22Rv1 (cell line): ENCODE measurements around the gene PBX3.

ENCODE experiments used
- ZFX ChIP-seq: fragments of 450-650 bp; IDR thresholded peaks from 2 replicates; pipeline ENCODE4 v1.6.1; 2017; ENCODE audit warnings: antibody characterized with exemption, borderline replicate concordance
- TF ChIP-seq, protein P1 (sequence below): fragments of 450-650 bp; IDR thresholded peaks from 2 replicates; pipeline ENCODE4 v1.5.1; 2017; ENCODE audit warnings: mild to moderate bottlenecking

DNA sequence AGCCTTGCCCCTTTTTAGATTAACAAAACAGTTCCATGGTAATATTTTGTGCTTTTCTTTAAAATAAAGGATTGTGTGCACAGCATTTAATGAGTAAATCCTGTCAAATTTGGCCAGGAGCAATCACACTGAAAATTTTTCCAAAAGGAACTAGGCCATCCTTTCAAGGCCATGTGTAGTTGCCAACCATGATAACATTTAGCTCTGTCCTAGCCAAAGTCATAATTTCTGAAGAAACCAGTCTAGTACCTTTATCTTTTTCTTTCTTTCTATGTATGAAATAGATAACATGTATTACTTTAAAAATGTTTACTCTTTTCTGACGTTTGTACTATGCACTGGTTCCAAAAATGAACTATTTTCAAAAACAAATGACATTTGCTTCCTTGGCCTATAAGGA is 143.7 kb downstream of the PBX3 start:
- TF ChIP-seq, protein P1, sequence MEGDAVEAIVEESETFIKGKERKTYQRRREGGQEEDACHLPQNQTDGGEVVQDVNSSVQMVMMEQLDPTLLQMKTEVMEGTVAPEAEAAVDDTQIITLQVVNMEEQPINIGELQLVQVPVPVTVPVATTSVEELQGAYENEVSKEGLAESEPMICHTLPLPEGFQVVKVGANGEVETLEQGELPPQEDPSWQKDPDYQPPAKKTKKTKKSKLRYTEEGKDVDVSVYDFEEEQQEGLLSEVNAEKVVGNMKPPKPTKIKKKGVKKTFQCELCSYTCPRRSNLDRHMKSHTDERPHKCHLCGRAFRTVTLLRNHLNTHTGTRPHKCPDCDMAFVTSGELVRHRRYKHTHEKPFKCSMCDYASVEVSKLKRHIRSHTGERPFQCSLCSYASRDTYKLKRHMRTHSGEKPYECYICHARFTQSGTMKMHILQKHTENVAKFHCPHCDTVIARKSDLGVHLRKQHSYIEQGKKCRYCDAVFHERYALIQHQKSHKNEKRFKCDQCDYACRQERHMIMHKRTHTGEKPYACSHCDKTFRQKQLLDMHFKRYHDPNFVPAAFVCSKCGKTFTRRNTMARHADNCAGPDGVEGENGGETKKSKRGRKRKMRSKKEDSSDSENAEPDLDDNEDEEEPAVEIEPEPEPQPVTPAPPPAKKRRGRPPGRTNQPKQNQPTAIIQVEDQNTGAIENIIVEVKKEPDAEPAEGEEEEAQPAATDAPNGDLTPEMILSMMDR, result no peak
- TF ChIP-seq ZFX, result no peak
